Measurements from ENCODE around the gene COX7A2.

The COX7A2 gene

DNA sequence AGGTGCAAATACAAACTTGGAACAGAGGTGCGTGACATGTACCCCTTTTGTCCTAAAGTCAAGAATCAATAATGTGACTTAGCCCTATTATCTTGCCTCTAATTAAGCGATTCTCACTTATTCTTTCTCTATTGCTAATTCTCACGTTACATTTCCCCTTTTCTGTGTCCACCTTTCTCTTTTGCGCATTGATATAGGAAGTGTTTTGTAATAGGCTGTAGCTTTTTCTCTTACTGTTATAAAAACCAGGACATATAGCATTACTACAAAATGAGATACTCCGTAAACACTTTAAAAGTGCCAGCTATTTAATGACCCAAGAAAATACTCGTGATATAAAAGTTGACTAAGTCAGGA, 41.7 kb upstream of the COX7A2 start:
- peaks cover 40% of the 10 kb centered on the region; the same call in 1 of the 2 replicates for H3K79me2 ChIP-seq (ENCODE audit: insufficient read depth, low read depth)

DNA sequence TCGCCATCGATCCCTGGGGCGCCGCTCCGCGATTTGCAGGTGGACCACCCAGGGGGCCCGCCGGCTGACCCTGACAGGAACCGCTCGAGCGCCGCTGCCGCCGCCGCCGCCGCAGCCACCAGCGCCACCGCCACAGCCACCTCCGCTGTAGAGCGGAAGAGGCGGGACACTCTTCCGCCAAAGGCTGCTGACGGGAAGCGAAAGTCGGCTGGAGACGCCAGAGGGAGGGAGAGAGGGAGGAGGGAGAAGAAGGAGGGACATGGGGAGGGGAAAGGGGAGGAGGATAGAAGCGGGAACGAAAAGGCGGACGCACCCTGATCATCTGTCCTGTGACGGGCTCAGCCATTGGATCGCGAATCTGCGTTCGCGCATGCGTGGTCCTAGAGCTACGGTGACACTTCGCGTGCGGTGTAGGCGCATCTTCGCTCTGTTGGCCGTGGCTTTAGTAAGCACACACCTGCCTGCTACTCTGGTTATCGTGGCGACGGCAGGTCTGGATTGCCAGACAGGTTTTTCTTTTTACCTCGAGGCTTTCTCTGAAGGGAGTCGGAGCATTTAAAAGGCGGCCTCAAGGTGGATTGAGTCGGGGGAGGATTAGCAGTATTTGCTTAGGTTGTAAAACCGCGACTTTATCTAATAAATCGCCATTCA, 41.2 kb upstream of the COX7A2 start, which contains the start of gene TMEM30A:
Gene TMEM30A (minus strand): TSS at position 161 of the 651 bp plus-strand sequence. CDS start 154 bp downstream, at position 7.
- H3K4me1 ChIP-seq (ENCODE audit: low read depth, poor library complexity, severe bottlenecking) = peaks cover 35% of the 10 kb centered on the region

More for the DNA sequence above, 41.7 kb upstream of the COX7A2 start:
- no peaks in the 10 kb centered on the region for H3K36me3 ChIP-seq (ENCODE audit: insufficient read depth)
- no peaks in the 10 kb centered on the region for H4K20me1 ChIP-seq (ENCODE audit: insufficient read depth)
- peak overlapping the region; percentile 82 for H2AFZ ChIP-seq (ENCODE audit: low read depth)
- peak overlapping the region; percentile 80 for H3K27ac ChIP-seq
- H3K27me3 ChIP-seq (ENCODE audit: insufficient read depth, low read depth) = no peaks in the 10 kb centered on the region
- no peak overlapping the region for H3K4me3 ChIP-seq (IDR thresholded peaks at IDR 0.05; ENCODE audit: insufficient read depth, low read depth, low read length)
- peaks cover 35% of the 10 kb centered on the region for H3K4me1 ChIP-seq (ENCODE audit: low read depth, poor library complexity, severe bottlenecking)
- no peak for TF ChIP-seq CTCF (conservative IDR thresholded peaks at IDR 0.05; ENCODE audit: low read depth, low read length)
- H3K4me2 ChIP-seq = peak overlapping the region; percentile 51
- H3K9ac ChIP-seq = peak overlapping the region; percentile 77; the same call in 1 of the 2 replicates

GRCh38 chr6:75283907-75284631, 40.5 kb upstream of the COX7A2 start:
- H3K27me3 ChIP-seq (ENCODE audit: insufficient read depth, low read depth) = no peaks in the 10 kb centered on the region
- TF ChIP-seq CTCF (conservative IDR thresholded peaks at IDR 0.05; ENCODE audit: low read depth, low read length) = no peak

More for the DNA sequence above, 41.2 kb upstream of the COX7A2 start, which contains the start of gene TMEM30A:
- H3K4me2 ChIP-seq = peak within 1 kb of the TSS; percentile 72
- H3K4me3 ChIP-seq (IDR thresholded peaks at IDR 0.05; ENCODE audit: insufficient read depth, low read depth, low read length) = no peak within 1 kb of the TSS
- peak within 1 kb of the TSS; percentile 80 for H3K27ac ChIP-seq
- H4K20me1 ChIP-seq (ENCODE audit: insufficient read depth) = no peaks in the 10 kb centered on the region
- H3K9ac ChIP-seq = peak within 1 kb of the TSS; percentile 77
- TF ChIP-seq CTCF (conservative IDR thresholded peaks at IDR 0.05; ENCODE audit: low read depth, low read length) = no peak
- H3K27me3 ChIP-seq (ENCODE audit: insufficient read depth, low read depth) = no peaks in the 10 kb centered on the region
- H2AFZ ChIP-seq (ENCODE audit: low read depth) = peak within 1 kb of the TSS; percentile 82
- H3K79me2 ChIP-seq (ENCODE audit: insufficient read depth, low read depth) = peaks cover 45% of the 10 kb centered on the region; the same call in 1 of the 2 replicates
- H3K36me3 ChIP-seq (ENCODE audit: insufficient read depth) = no peaks in the 10 kb centered on the region

GRCh38 chr6:75282706-75283105, 39.1 kb upstream of the COX7A2 start:
- Histone ChIP-seq H3K79me2 (ENCODE audit: insufficient read depth, low read depth) (peaks cover 60% of the 10 kb centered on the region; the same call in 1 of the 2 replicates), H3K9ac (no peak overlapping the region; the same call in 1 of the 2 replicates), H2AFZ (ENCODE audit: low read depth) (no peak overlapping the region), H3K4me2 (peak overlapping the region; percentile 72), H3K4me1 (ENCODE audit: low read depth, poor library complexity, severe bottlenecking) (peaks cover 35% of the 10 kb centered on the region), H4K20me1 (ENCODE audit: insufficient read depth) (no peaks in the 10 kb centered on the region), H3K27ac (no peak overlapping the region), H3K36me3 (ENCODE audit: insufficient read depth) (no peaks in the 10 kb centered on the region), H3K4me3 (IDR thresholded peaks at IDR 0.05; ENCODE audit: insufficient read depth, low read depth, low read length) (no peak overlapping the region), H3K27me3 (ENCODE audit: insufficient read depth, low read depth) (no peaks in the 10 kb centered on the region)
- TF ChIP-seq CTCF (conservative IDR thresholded peaks at IDR 0.05; ENCODE audit: low read depth, low read length) = no peak

More at GRCh38 chr6:75283907-75284631, 40.5 kb upstream of the COX7A2 start:
- Histone ChIP-seq H3K4me2 (peak overlapping the region; percentile 72; the same call in 1 of the 2 replicates), H3K79me2 (ENCODE audit: insufficient read depth, low read depth) (peaks cover 52% of the 10 kb centered on the region; the same call in 1 of the 2 replicates), H3K4me1 (ENCODE audit: low read depth, poor library complexity, severe bottlenecking) (peaks cover 35% of the 10 kb centered on the region), H3K36me3 (ENCODE audit: insufficient read depth) (no peaks in the 10 kb centered on the region), H3K4me3 (IDR thresholded peaks at IDR 0.05; ENCODE audit: insufficient read depth, low read depth, low read length) (no peak overlapping the region), H4K20me1 (ENCODE audit: insufficient read depth) (no peaks in the 10 kb centered on the region), H3K9ac (peak overlapping the region; percentile 77), H3K27ac (peak overlapping the region; percentile 48), H2AFZ (ENCODE audit: low read depth) (peak overlapping the region; percentile 44; the same call in 1 of the 2 replicates)

Measured in KMS-11 (cell line).